ENCODE data around the gene DST. TPM values are rescaled to one million over a fixed set of nuclear protein-coding genes. Genes with fewer than 3 reads are reported as not detected.

DST gene
- total RNA-seq, 1 experiment from 2014 or later: 132 TPM

- TF ChIP-seq ZNF512 (CRISPR knock-in tag; IDR thresholded peaks at IDR 0.05; ENCODE audit: borderline replicate concordance) (no peak), IRF2 (CRISPR knock-in tag; IDR thresholded peaks at IDR 0.05; ENCODE audit: borderline replicate concordance, low read depth) (no peak), KAT7 (CRISPR knock-in tag; IDR thresholded peaks at IDR 0.05; ENCODE audit: borderline replicate concordance) (no peak), USF2 (CRISPR knock-in tag; IDR thresholded peaks at IDR 0.05) (no peak), ESRRA (CRISPR knock-in tag; IDR thresholded peaks at IDR 0.05; ENCODE audit: borderline replicate concordance) (no peak), HMGA2 (CRISPR knock-in tag; IDR thresholded peaks at IDR 0.05) (no peak), ATF3 (CRISPR knock-in tag; conservative IDR thresholded peaks at IDR 0.05) (no peak), EMX1 (CRISPR knock-in tag; IDR thresholded peaks at IDR 0.05) (no peak), ARID4B (CRISPR knock-in tag; IDR thresholded peaks at IDR 0.05; ENCODE audit: borderline replicate concordance) (no peak)
Measured at GRCh38 chr6:56477241-56477640, 165.4 kb downstream of the DST start (continued).

GRCh38 chr6:56475736-56476457 lies 166.8 kb downstream of the DST start:
- Mint-ChIP-seq H3K27ac (0 out of 2 replicates have a peak overlapping the region, but pooled peaks have one; percentile 0), H3K4me1 (peaks cover 5% of the 10 kb centered on the region), H3K36me3 (peaks cover 57% of the 10 kb centered on the region), H3K9me3 (peaks cover 12% of the 10 kb centered on the region), H3K4me3 (no peak overlapping the region), H3K27me3 (ENCODE audit: low read depth) (no peaks in the 10 kb centered on the region)
- TF ChIP-seq ZNF219 (CRISPR knock-in tag; IDR thresholded peaks at IDR 0.05; ENCODE audit: borderline replicate concordance) (no peak), NR1H2 (CRISPR knock-in tag; IDR thresholded peaks at IDR 0.05) (no peak), CREB1 (CRISPR knock-in tag; IDR thresholded peaks at IDR 0.05) (no peak), EMX1 (CRISPR knock-in tag; IDR thresholded peaks at IDR 0.05) (no peak), ATF6 (CRISPR knock-in tag; IDR thresholded peaks at IDR 0.05) (no peak), MAX (CRISPR knock-in tag; IDR thresholded peaks at IDR 0.05) (no peak), RELA (CRISPR knock-in tag; IDR thresholded peaks at IDR 0.05; ENCODE audit: borderline replicate concordance) (no peak), TEAD4 (CRISPR knock-in tag; IDR thresholded peaks at IDR 0.05) (no peak), GRHL2 (CRISPR knock-in tag; IDR thresholded peaks at IDR 0.05; ENCODE audit: insufficient replicate concordance, severe bottlenecking) (no peak), ZNF512 (CRISPR knock-in tag; IDR thresholded peaks at IDR 0.05; ENCODE audit: borderline replicate concordance) (no peak), ZNF396 (CRISPR knock-in tag; IDR thresholded peaks at IDR 0.05; ENCODE audit: borderline replicate concordance) (no peak), CTCF (IDR thresholded peaks at IDR 0.05) (no peak), ETV6 (CRISPR knock-in tag; IDR thresholded peaks at IDR 0.05) (no peak)
- ChIA-PET POLR2A (no interaction called here), CTCF (no interaction called here)
- DNase-seq (ENCODE audit: low spot score): no peak
- ATAC-seq: no peak

Measured in WTC11 (cell line).